ENCODE data around the gene PIK3CD. TPM values are rescaled to one million over a fixed set of nuclear protein-coding genes. Genes with fewer than 3 reads are reported as not detected.

PIK3CD gene
- total and polyA plus RNA-seq, 2 donors (not counting 3 experiments of a cell fraction or from before 2014, with no cell fraction given), result 3.5 to 5.2 TPM

- H2AFZ ChIP-seq (ENCODE audit: low read depth, low read length), result no peak overlapping the region
- dilution Hi-C loops (cut with MboI; ENCODE audit: extremely low pct_ligation_motif_present, low sequenced_read_pairs) (no loop called here), intact Hi-C loops (cut with micrococcal nuclease) (no loop called here)
- no peaks in the 10 kb centered on the region for H3K27me3 ChIP-seq (ENCODE audit: control insufficient read depth in 2 of 2, insufficient read depth in 2 of 2, low read length in 2 of 2)
- no peaks in the 10 kb centered on the region for H3K9me1 ChIP-seq (replicated peaks; ENCODE audit: control insufficient read depth, extremely low read depth, insufficient read depth, low read length)
- H3K36me3 ChIP-seq (ENCODE audit: control insufficient read depth in 2 of 2, extremely low read depth in 1 of 2, insufficient read depth in 2 of 2, low read length in 2 of 2), result peaks cover 0 to 24% of the 10 kb centered on the region in 2 experiments
- H3K9me3 ChIP-seq (replicated peaks; ENCODE audit: control insufficient read depth, insufficient read depth, low read length), result no peaks in the 10 kb centered on the region
- no peak overlapping the region for H3K9ac ChIP-seq (replicated peaks; ENCODE audit: extremely low read depth, insufficient read depth, low read length)
- POLR2A ChIA-PET, result no interaction called here
- H3K27ac ChIP-seq (ENCODE audit: insufficient read depth, low read depth, low read length), result no peak overlapping the region
- TF ChIP-seq POLR2AphosphoS5 (IDR thresholded peaks at IDR 0.05; ENCODE audit: insufficient read depth, low read depth, low read length) (no peak), POLR2A (IDR thresholded peaks at IDR 0.05; ENCODE audit: low read depth, low read length) (no peak), EZH2 (IDR thresholded peaks at IDR 0.05; ENCODE audit: borderline replicate concordance, low read depth, low read length, severe bottlenecking) (no peak), MYC (IDR thresholded peaks at IDR 0.05; ENCODE audit: low read depth, low read length) (no peak), JUN (IDR thresholded peaks at IDR 0.05; ENCODE audit: borderline replicate concordance, insufficient read depth, insufficient read length, low read depth) (no peak), GATA2 (IDR thresholded peaks at IDR 0.05; ENCODE audit: insufficient read depth, insufficient read length, low read depth, low read length) (no peak), FOS (IDR thresholded peaks at IDR 0.05; ENCODE audit: borderline replicate concordance, insufficient read depth, low read length) (no peak), MAX (IDR thresholded peaks at IDR 0.05; ENCODE audit: insufficient read depth, insufficient read length) (no peak), CTCF (IDR thresholded peaks at IDR 0.05; ENCODE audit: extremely low read depth in 1 of 2, insufficient read depth in 1 of 2, low read depth in 1 of 2, low read length in 2 of 2) (no peak)
- no peak overlapping the region for H3K4me3 ChIP-seq (replicated peaks in 1 of 3; ENCODE audit: insufficient read depth in 1 of 3, low read depth in 1 of 3, low read length in 3 of 3)
- no TSS peak for BruUV-seq (replicated peaks)
- no peak overlapping the region for H3K4me2 ChIP-seq (ENCODE audit: insufficient read depth, low read length)
- no peaks in the 10 kb centered on the region for H3K79me2 ChIP-seq (ENCODE audit: control insufficient read depth, insufficient read depth, low read length)
- no peaks in the 10 kb centered on the region for H3K4me1 ChIP-seq (ENCODE audit: control insufficient read depth, extremely low read depth, insufficient read depth, low read length)
- DNase-seq (ENCODE audit: low read depth, low spot score) (no peak), FAIRE-seq (no peak)
- CTCF ChIA-PET, result no interaction called here
- no peaks in the 10 kb centered on the region for H4K20me1 ChIP-seq (replicated peaks; ENCODE audit: control insufficient read depth, extremely low read depth, insufficient read depth, low read length)
Measured at GRCh38 chr1:9603307-9603706, 48.2 kb upstream of the PIK3CD start.
